Lower lobe of right lung (tissue), 2 donors: ENCODE data around the gene NUB1. TPM values are rescaled to one million over a fixed set of nuclear protein-coding genes. Genes with fewer than 3 reads are reported as not detected.

Source experiments
- ATAC-seq, 2 donors: fragments of 200-7000 bp; cut with Tn5 transposase; one replicate each; pipeline ENCODE4 v1.9.1; 2020 to 2022; ENCODE audit warnings: mild to moderate bottlenecking in 2 of 2, moderate library complexity in 2 of 2
- DNase-seq: peaks from one replicate; pipeline ENCODE4 v3.0.0-alpha.2; 2020
- H3K27ac ChIP-seq: fragments of 200-600 bp; one replicate; pipeline ENCODE4 v1.8.0; 2022
- H3K27me3 ChIP-seq: fragments of 200-600 bp; one replicate; pipeline ENCODE4 v1.8.0; 2022; ENCODE audit warnings: low read depth
- H3K36me3 ChIP-seq: fragments of 200-600 bp; one replicate; pipeline ENCODE4 v1.8.0; 2022; ENCODE audit warnings: mild to moderate bottlenecking
- H3K4me1 ChIP-seq: fragments of 200-600 bp; one replicate; pipeline ENCODE4 v1.8.0; 2022
- H3K4me3 ChIP-seq: fragments of 200-600 bp; one replicate; pipeline ENCODE4 v1.8.0; 2022; ENCODE audit warnings: mild to moderate bottlenecking
- H3K9me3 ChIP-seq: fragments of 200-600 bp; one replicate; pipeline ENCODE4 v1.8.0; 2022
- intact Hi-C: fragments of 100-400 bp; cut with DNase I; formaldehyde crosslinking; loops from one replicate; pipeline ENCODE4 v1.11.0; 2022
- total RNA-seq: library from RNA; stranded (reverse); fragmentation: NEBNext Ultra II Directional; extraction: Animal tissue kit (Norgen Biotek cat#: 25700); gene quantifications from one replicate; pipeline ENCODE4 v1.2.1, GENCODE V29; 2021
- TF ChIP-seq, protein P1 (sequence below): fragments of 200-600 bp; IDR thresholded peaks from one replicate; pipeline ENCODE4 v1.8.0; 2022; ENCODE audit warnings: antibody characterized with exemption, mild to moderate bottlenecking
- donor health status: DM: no; HTN: yes; CAD: no; lungs with severe emphysema.

NUB1 gene
- total RNA-seq, 1 donor from 2014 or later, result 53.7 TPM

DNA sequence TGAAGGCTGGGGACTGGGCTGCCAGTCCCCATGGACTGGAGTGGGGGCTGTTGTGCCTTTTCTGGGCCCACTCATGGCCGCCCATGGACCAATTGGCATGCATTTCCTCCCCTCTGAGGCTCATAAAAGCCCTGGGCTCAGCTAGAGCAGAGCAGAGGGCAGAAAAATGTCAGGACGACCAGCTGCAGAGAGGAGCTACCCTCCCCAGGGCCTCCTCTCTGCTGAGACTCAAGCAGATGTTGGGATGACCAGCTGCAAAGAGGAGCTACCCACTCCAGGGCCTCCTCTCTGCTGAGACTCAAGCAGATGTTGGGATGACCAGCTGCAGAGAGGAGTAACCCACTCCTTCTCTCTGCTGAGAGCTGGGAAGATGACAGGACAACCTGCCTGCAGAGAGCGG is 20.3 kb upstream of the NUB1 start:
- DNase-seq, result no peak
- Histone ChIP-seq H3K9me3 (peaks cover 8% of the 10 kb centered on the region), H3K4me1 (no peaks in the 10 kb centered on the region), H3K36me3 (no peaks in the 10 kb centered on the region), H3K27me3 (no peaks in the 10 kb centered on the region), H3K4me3 (no peak overlapping the region), H3K27ac (no peak overlapping the region)
- ATAC-seq, result no peak
- intact Hi-C loops, result no loop called here
- TF ChIP-seq, protein P1, sequence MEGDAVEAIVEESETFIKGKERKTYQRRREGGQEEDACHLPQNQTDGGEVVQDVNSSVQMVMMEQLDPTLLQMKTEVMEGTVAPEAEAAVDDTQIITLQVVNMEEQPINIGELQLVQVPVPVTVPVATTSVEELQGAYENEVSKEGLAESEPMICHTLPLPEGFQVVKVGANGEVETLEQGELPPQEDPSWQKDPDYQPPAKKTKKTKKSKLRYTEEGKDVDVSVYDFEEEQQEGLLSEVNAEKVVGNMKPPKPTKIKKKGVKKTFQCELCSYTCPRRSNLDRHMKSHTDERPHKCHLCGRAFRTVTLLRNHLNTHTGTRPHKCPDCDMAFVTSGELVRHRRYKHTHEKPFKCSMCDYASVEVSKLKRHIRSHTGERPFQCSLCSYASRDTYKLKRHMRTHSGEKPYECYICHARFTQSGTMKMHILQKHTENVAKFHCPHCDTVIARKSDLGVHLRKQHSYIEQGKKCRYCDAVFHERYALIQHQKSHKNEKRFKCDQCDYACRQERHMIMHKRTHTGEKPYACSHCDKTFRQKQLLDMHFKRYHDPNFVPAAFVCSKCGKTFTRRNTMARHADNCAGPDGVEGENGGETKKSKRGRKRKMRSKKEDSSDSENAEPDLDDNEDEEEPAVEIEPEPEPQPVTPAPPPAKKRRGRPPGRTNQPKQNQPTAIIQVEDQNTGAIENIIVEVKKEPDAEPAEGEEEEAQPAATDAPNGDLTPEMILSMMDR, result no peak

DNA sequence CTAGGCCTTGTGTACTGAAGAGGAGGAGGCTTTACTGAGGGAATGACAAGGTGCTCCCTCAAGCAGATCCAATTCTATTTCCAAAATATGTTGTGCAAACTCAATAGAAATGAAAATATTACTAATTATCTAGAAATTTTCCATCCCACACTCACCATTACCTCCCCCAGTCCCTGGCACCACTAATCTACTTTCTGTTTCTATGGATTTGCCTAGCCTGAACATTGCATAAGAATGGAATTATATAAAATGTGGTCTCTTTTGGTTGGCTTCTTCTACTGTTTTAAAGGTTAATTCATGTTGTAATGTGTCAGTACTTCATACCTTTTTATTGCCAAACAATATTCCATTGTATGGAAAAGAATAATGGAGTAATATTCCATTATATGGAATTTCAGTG is 18.7 kb upstream of the NUB1 start:
- Histone ChIP-seq H3K4me1 (no peaks in the 10 kb centered on the region), H3K9me3 (peaks cover 8% of the 10 kb centered on the region), H3K4me3 (no peak overlapping the region), H3K27me3 (no peaks in the 10 kb centered on the region), H3K27ac (no peak overlapping the region), H3K36me3 (no peaks in the 10 kb centered on the region)
- intact Hi-C loops, result no loop called here
- ATAC-seq (no peak), DNase-seq (no peak)
- TF ChIP-seq, protein P1, result no peak

DNA sequence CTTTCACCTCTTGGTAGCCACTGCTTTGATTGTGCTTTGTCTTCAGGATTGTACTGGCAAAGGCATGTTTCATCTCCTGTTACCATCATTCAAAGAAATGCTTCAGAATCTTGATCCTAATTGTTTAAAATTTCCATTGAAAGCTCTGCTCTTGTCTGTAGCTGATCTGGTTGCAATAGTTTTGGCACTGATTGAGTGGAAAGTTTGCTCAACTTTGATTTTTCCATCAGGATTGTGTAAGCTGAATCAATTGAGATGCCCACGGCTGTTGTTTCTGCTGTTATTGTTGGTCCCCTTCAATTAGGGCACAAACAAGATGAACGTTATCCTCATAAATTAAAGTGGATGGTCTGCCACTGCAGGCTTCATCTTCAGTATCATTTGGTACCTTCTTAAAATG is 14.6 kb upstream of the NUB1 start:
- DNase-seq (no peak), ATAC-seq (no peak)
- Histone ChIP-seq H3K4me1 (no peaks in the 10 kb centered on the region), H3K27ac (no peak overlapping the region), H3K4me3 (no peak overlapping the region), H3K9me3 (no peaks in the 10 kb centered on the region), H3K27me3 (no peaks in the 10 kb centered on the region), H3K36me3 (no peaks in the 10 kb centered on the region)
- TF ChIP-seq, protein P1, result no peak
- intact Hi-C loops, result no loop called here

DNA sequence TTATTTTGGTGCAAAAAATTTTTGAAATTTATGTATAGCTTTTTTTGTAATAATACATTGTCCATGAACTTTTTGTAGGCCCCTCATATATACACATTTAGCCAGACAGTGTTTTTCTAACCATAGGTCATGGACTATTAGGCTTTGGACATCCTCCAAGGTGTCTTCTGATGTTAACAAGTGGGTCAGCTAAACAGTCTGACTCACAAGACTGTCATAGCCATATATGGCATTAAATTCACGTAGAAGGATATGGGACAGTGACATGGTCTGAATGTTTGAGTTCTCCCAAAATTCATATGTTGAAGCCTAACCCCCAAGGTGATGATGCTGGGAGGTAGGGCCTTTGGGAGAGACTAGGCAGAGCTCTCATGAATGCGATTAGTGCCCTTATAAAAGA is 14.0 kb upstream of the NUB1 start:
- Histone ChIP-seq H3K36me3 (no peaks in the 10 kb centered on the region), H3K4me3 (no peak overlapping the region), H3K4me1 (no peaks in the 10 kb centered on the region), H3K9me3 (no peaks in the 10 kb centered on the region), H3K27me3 (no peaks in the 10 kb centered on the region), H3K27ac (no peak overlapping the region)
- intact Hi-C loops, result no loop called here
- TF ChIP-seq, protein P1, result no peak
- ATAC-seq (no peak), DNase-seq (no peak)

DNA sequence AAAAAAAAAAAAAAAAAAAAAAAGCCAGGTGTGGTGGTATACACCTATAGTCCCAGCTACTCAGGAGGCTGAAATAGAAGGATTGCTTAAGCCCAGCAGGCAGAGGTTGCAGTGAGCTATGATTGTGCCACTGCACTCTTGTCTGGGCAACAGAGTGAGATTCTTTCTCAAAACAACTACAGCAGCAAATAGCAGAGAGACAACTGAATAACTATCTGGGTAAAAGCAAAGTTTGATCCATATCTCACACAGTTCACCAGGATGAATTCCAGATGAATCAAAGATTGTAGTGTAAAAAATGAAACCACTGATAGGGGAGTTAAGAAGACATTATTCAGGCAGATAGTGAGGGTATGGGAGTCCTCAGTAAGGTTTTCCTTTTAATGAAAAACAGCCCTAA is 11.4 kb upstream of the NUB1 start:
- Histone ChIP-seq H3K27ac (no peak overlapping the region), H3K4me1 (no peaks in the 10 kb centered on the region), H3K4me3 (no peak overlapping the region), H3K9me3 (no peaks in the 10 kb centered on the region), H3K36me3 (no peaks in the 10 kb centered on the region), H3K27me3 (no peaks in the 10 kb centered on the region)
- DNase-seq (no peak), ATAC-seq (no peak)
- TF ChIP-seq, protein P1, result no peak
- intact Hi-C loops, result no loop called here

DNA sequence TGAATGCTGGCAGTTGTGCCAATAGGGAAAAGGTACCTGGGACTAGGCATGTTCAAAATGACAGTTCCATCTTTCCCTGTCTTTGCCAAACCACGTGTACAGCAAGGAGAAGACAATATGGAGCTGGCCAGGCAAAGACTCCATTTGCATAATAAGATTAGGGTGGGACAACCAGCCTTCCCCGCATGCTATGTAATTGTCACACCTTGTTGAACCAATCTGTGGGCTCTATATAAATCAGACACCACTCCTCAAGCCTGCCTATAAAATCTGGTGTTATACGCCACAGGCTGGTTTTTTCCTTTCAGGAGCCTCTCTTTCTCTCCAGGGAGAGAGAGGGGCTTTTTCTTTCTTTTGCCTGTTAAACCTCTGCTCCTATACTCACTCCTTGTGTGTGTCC is 11.0 kb upstream of the NUB1 start:
- H3K4me1 ChIP-seq, result no peaks in the 10 kb centered on the region
- no peaks in the 10 kb centered on the region for H3K27me3 ChIP-seq
- TF ChIP-seq, protein P1, result no peak
- no peak overlapping the region for H3K27ac ChIP-seq
- intact Hi-C loops, result no loop called here
- no peaks in the 10 kb centered on the region for H3K9me3 ChIP-seq
- no peak for ATAC-seq
- DNase-seq, result no peak
- no peaks in the 10 kb centered on the region for H3K36me3 ChIP-seq
- H3K4me3 ChIP-seq, result no peak overlapping the region
